Keratinocyte (primary cell): ENCODE results near the gene SLC9A7. TPM values are rescaled to one million over a fixed set of nuclear protein-coding genes. Genes with fewer than 3 reads are reported as not detected.

Experiments used
- DNase-seq: peaks from one replicate; pipeline ENCODE4 v3.0.0-alpha.2; 2011; ENCODE audit warnings: low read depth, missing footprints, low spot score
- FAIRE-seq: peaks from 2 replicates; lab custom pipeline; 2011; peaks lifted over from hg19 to GRCh38; lab: Jason Lieb, UNC
- H2AFZ ChIP-seq: 2 replicates; pipeline ENCODE4 v1.6.0; 2012; ENCODE audit warnings: low read length, control low read depth, inconsistent platforms; ENCODE audit not compliant: control insufficient read depth
- H3K27ac ChIP-seq: 2 replicates; pipeline ENCODE4 v1.5.1; 2011; ENCODE audit warnings: low read length; ENCODE audit not compliant: control insufficient read depth, insufficient read depth
- H3K27me3 ChIP-seq: 3 replicates; pipeline ENCODE4 v1.6.0; 2011; ENCODE audit warnings: low read length; ENCODE audit not compliant: control insufficient read depth, insufficient read depth; ENCODE audit errors: extremely low read depth
- H3K36me3 ChIP-seq, 2 experiments: 2 replicates in 1 of 2; 3 replicates in 1 of 2; pipeline ENCODE4 v1.5.1; 2011; ENCODE audit warnings: low read length in 2 of 2, mild to moderate bottlenecking in 1 of 2; ENCODE audit not compliant: control insufficient read depth in 2 of 2, insufficient read depth in 2 of 2; ENCODE audit errors: extremely low read depth in 1 of 2
- H3K4me1 ChIP-seq: 3 replicates; pipeline ENCODE4 v1.5.1; 2011; ENCODE audit warnings: low read length; ENCODE audit not compliant: control insufficient read depth, insufficient read depth; ENCODE audit errors: extremely low read depth
- H3K4me2 ChIP-seq: 3 replicates; pipeline ENCODE4 v1.6.0; 2011; ENCODE audit warnings: low read depth, low read length; ENCODE audit not compliant: control insufficient read depth, insufficient read depth; ENCODE audit errors: extremely low read depth
- H3K4me3 ChIP-seq, 3 experiments: fragments of 200-600 bp in 1 of 3; sonication (generic) in 1 of 3; 2 replicates in 2 of 3; 3 replicates in 1 of 3; pipeline ENCODE4 v1.5.1; 2011 to 2016; ENCODE audit warnings: low read length in 3 of 3, mild to moderate bottlenecking in 3 of 3, control low read depth in 2 of 3, inconsistent platforms in 1 of 3, low read depth in 1 of 3, mixed read lengths in 1 of 3, mixed run types in 1 of 3, moderate library complexity in 1 of 3; ENCODE audit not compliant: control insufficient read depth in 2 of 3, insufficient read depth in 2 of 3; ENCODE audit errors: extremely low read depth in 1 of 3
- H3K79me2 ChIP-seq: 2 replicates; pipeline ENCODE4 v1.6.0; 2012; ENCODE audit warnings: low read length; ENCODE audit not compliant: control insufficient read depth, insufficient read depth
- H3K9ac ChIP-seq: 3 replicates; pipeline ENCODE4 v1.6.0; 2011; ENCODE audit warnings: low read length; ENCODE audit not compliant: control insufficient read depth, insufficient read depth; ENCODE audit errors: extremely low read depth
- H3K9me1 ChIP-seq: 3 replicates; pipeline ENCODE4 v1.6.0; 2011; ENCODE audit warnings: low read length; ENCODE audit not compliant: control insufficient read depth, insufficient read depth; ENCODE audit errors: extremely low read depth
- H3K9me3 ChIP-seq: 2 replicates; pipeline ENCODE4 v1.5.1; 2012; ENCODE audit warnings: low read depth, low read length; ENCODE audit not compliant: control insufficient read depth
- H4K20me1 ChIP-seq: 3 replicates; pipeline ENCODE4 v1.6.0; 2011; ENCODE audit warnings: low read length; ENCODE audit not compliant: control insufficient read depth, insufficient read depth; ENCODE audit errors: extremely low read depth
- EZH2 ChIP-seq: IDR thresholded peaks from one replicate; pipeline ENCODE4 v1.6.1; 2012; ENCODE audit warnings: inconsistent platforms, mild to moderate bottlenecking, low read length, moderate library complexity
- dilution Hi-C: fragments of 300-500 bp; cut with MboI; formaldehyde crosslinking; loops from one replicate; pipeline ENCODE4 v1.7.0; 2020; ENCODE audit warnings: low sequenced_read_pairs; ENCODE audit not compliant: extremely low pct_ligation_motif_present
- polyA plus RNA-seq, 5 experiments: library from polyadenylated mRNA; depleted of rRNA in 3 of 5; stranded (reverse) in 3 of 5; stranded (forward) in 1 of 5; unstranded in 1 of 5; fragments of >200 nt; gene quantifications; 1 replicate in 1 of 5; 2 replicates in 3 of 5; 3 replicates in 1 of 5; pipeline versions ENCODE4 v1.2.1 to v1.2.3, GENCODE V29; 2011 to 2012; ENCODE audit warnings: missing spikeins in 2 of 5, low read depth in 1 of 5, low replicate concordance in 1 of 5
- TF ChIP-seq, protein P1 (sequence below), 3 experiments: IDR thresholded peaks in 1 of 3; conservative IDR thresholded peaks in 1 of 3; optimal IDR thresholded peaks in 1 of 3; 2 replicates in 2 of 3; 3 replicates in 1 of 3; pipeline versions ENCODE3 to v1.5.1; 2011; ENCODE audit warnings: low read length in 3 of 3, mild to moderate bottlenecking in 3 of 3, moderate library complexity in 2 of 3, control low read depth in 1 of 3, inconsistent platforms in 1 of 3; ENCODE audit not compliant: insufficient read depth in 2 of 3; ENCODE audit errors: extremely low read depth in 1 of 3

The SLC9A7 gene
- polyA plus RNA-seq, 1 donor (not counting 4 experiments of a cell fraction or from before 2014, with no cell fraction given): 8.1 TPM

DNA sequence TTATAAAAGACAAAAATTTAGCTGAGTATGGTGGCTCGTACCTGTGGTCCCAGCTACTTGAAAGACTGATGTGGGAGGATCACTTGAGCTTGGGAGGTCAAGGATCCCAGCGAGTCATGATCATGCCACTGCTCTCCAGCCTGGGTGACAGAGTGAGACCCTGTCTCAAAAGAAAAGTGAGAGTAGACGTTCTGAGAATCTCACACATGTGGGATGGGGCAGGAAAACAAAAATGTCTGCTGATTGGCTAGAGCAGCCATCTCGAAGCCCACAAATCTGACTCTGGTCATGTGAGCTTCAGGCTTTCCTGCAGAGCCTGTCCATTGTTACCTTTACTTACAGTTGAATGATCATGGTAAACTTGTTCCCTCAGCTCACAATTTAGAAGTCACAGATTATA is 23.1 kb upstream of the SLC9A7 start:
- Histone ChIP-seq H3K27me3 (no peaks in the 10 kb centered on the region), H2AFZ (no peak overlapping the region), H3K36me3 (no peaks in the 10 kb centered on the region), H3K4me2 (no peak overlapping the region), H3K9me3 (no peaks in the 10 kb centered on the region), H4K20me1 (no peaks in the 10 kb centered on the region), H3K9ac (no peak overlapping the region), H3K4me3 (no peak overlapping the region), H3K79me2 (no peaks in the 10 kb centered on the region), H3K9me1 (no peaks in the 10 kb centered on the region), H3K27ac (no peak overlapping the region), H3K4me1 (no peaks in the 10 kb centered on the region)
- TF ChIP-seq, protein P1, sequence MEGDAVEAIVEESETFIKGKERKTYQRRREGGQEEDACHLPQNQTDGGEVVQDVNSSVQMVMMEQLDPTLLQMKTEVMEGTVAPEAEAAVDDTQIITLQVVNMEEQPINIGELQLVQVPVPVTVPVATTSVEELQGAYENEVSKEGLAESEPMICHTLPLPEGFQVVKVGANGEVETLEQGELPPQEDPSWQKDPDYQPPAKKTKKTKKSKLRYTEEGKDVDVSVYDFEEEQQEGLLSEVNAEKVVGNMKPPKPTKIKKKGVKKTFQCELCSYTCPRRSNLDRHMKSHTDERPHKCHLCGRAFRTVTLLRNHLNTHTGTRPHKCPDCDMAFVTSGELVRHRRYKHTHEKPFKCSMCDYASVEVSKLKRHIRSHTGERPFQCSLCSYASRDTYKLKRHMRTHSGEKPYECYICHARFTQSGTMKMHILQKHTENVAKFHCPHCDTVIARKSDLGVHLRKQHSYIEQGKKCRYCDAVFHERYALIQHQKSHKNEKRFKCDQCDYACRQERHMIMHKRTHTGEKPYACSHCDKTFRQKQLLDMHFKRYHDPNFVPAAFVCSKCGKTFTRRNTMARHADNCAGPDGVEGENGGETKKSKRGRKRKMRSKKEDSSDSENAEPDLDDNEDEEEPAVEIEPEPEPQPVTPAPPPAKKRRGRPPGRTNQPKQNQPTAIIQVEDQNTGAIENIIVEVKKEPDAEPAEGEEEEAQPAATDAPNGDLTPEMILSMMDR (optimal IDR thresholded peaks at IDR 0.05 in 1 of 3, IDR thresholded peaks at IDR 0.05 in 1 of 3, conservative IDR thresholded peaks at IDR 0.05 in 1 of 3; ENCODE audit: extremely low read depth in 1 of 3, insufficient read depth in 2 of 3, low read length in 3 of 3): no peak
- no peak for TF ChIP-seq EZH2
- FAIRE-seq (no peak), DNase-seq (no peak)
- dilution Hi-C loops: no loop called here

DNA sequence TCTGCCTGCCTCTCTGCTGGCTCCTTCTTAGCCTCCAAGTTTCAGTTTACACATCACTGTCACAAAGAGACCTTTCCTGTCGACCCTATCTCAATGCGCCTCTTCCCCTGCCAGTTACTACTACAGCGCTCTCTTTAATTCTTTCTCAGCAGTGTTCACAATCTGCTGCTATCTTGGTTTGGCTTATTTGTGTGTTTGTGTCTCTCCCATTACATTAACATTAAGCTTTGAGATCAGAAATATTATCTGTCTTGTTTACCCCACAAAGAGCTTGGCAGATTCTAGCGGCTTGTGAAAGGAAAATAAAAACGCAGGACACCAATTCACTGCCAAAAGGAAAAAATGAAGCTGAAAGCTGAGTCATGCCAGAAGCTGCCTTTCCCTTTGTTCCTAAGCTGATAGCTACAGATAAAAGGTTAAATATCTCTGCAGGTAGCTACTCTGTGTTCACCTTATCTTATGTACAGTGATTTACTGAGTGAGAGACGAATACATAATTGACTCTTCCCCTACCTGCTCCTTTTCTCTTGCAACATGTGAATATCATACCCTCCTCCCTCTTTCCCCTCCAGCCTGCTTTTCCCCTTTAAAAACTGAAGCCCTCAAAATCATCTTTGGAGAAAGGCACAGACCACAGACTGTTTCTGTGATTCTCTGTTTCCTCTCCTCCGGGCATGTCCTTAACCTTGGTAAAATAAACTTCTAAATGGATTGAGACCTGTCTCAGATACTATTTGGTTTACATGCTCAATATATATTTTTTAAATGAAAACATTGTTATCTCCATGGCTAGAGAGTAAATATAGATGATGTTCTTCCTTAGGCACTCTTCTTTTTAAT is 19.3 kb upstream of the SLC9A7 start:
- Histone ChIP-seq H3K4me1 (no peaks in the 10 kb centered on the region), H4K20me1 (no peaks in the 10 kb centered on the region), H2AFZ (peak overlapping the region; percentile 32), H3K4me3 (no peak overlapping the region), H3K9ac (no peak overlapping the region), H3K4me2 (peak overlapping the region; percentile 37), H3K27ac (no peak overlapping the region), H3K79me2 (no peaks in the 10 kb centered on the region), H3K9me1 (no peaks in the 10 kb centered on the region), H3K36me3 (no peaks in the 10 kb centered on the region), H3K27me3 (no peaks in the 10 kb centered on the region), H3K9me3 (no peaks in the 10 kb centered on the region)
- no peak for DNase-seq
- TF ChIP-seq, protein P1 (optimal IDR thresholded peaks at IDR 0.05 in 1 of 3, IDR thresholded peaks at IDR 0.05 in 1 of 3, conservative IDR thresholded peaks at IDR 0.05 in 1 of 3; ENCODE audit: extremely low read depth in 1 of 3, insufficient read depth in 2 of 3, low read length in 3 of 3): no peak
- no peak for TF ChIP-seq EZH2
- dilution Hi-C loops: no loop called here
- FAIRE-seq: peak; percentile 66
